ENCODE results near the gene GRM7. TPM values are rescaled to one million over a fixed set of nuclear protein-coding genes. Genes with fewer than 3 reads are reported as not detected.

Gene GRM7
- total RNA-seq, 2 experiments from 2014 or later, result not detected

- BruUV-seq (replicated peaks), result no TSS peak
- ChIA-PET POLR2A (no interaction called here), CTCF (ENCODE audit: unreplicated experiment) (no interaction called here)
- TF ChIP-seq, protein P1, sequence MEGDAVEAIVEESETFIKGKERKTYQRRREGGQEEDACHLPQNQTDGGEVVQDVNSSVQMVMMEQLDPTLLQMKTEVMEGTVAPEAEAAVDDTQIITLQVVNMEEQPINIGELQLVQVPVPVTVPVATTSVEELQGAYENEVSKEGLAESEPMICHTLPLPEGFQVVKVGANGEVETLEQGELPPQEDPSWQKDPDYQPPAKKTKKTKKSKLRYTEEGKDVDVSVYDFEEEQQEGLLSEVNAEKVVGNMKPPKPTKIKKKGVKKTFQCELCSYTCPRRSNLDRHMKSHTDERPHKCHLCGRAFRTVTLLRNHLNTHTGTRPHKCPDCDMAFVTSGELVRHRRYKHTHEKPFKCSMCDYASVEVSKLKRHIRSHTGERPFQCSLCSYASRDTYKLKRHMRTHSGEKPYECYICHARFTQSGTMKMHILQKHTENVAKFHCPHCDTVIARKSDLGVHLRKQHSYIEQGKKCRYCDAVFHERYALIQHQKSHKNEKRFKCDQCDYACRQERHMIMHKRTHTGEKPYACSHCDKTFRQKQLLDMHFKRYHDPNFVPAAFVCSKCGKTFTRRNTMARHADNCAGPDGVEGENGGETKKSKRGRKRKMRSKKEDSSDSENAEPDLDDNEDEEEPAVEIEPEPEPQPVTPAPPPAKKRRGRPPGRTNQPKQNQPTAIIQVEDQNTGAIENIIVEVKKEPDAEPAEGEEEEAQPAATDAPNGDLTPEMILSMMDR (conservative IDR thresholded peaks at IDR 0.05; ENCODE audit: low read length), result no peak
- no peak overlapping the region for H3K4me2 ChIP-seq (ENCODE audit: low read length)
- no peak overlapping the region for H3K27ac ChIP-seq (ENCODE audit: low read depth, low read length, poor library complexity, severe bottlenecking)
- no peaks in the 10 kb centered on the region for H3K9me2 ChIP-seq (ENCODE audit: insufficient read depth, low read length)
- DNase-seq (ENCODE audit: low spot score), result no peak
- intact Hi-C loops (cut with micrococcal nuclease; ENCODE audit: unreplicated experiment), result no loop called here
- no peaks in the 10 kb centered on the region for H3K36me3 ChIP-seq (ENCODE audit: insufficient read depth, low read length)
- no peak overlapping the region for H3K4me3 ChIP-seq (ENCODE audit: low read depth, low read length, poor library complexity, severe bottlenecking)
- no peaks in the 10 kb centered on the region for H3K4me1 ChIP-seq (ENCODE audit: insufficient read depth, low read length, poor library complexity, severe bottlenecking)
- no peaks in the 10 kb centered on the region for H3K79me2 ChIP-seq (ENCODE audit: insufficient read depth, low read depth, low read length)
- no peaks in the 10 kb centered on the region; the same call in 1 of the 2 replicates for H4K20me1 ChIP-seq (ENCODE audit: insufficient read depth, low read length)
- no peak overlapping the region for H2AFZ ChIP-seq (ENCODE audit: low read length)
- H3K9me3 ChIP-seq (ENCODE audit: low read length), result no peaks in the 10 kb centered on the region
Measured at GRCh38 chr3:7610634-7611033, 749.7 kb downstream of the GRM7 start.

DNA sequence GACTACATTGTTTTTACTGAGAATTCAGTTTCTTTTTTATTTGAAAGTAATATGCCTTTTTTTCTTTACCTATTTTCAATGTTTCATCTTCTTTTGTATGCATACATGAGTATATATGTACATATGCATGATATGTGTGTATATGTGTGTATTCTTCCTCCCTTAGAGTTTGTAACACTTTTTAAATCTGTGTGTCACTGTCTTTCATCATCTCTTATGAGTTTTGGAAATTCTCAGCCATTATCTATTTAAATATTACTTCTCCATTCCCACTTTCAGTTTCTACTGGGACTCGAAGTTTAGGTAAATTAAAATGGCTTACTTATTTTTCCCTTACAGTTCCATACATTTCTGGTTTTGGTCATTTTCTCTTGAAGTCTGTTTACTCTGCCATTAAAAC, 754.1 kb downstream of the GRM7 start:
- no TSS peak for BruUV-seq (replicated peaks)
- H3K4me2 ChIP-seq (ENCODE audit: low read length), result no peak overlapping the region
- no peak overlapping the region for H3K4me3 ChIP-seq (ENCODE audit: low read depth, low read length, poor library complexity, severe bottlenecking)
- no peak overlapping the region for H2AFZ ChIP-seq (ENCODE audit: low read length)
- H3K79me2 ChIP-seq (ENCODE audit: insufficient read depth, low read depth, low read length), result no peaks in the 10 kb centered on the region
- intact Hi-C loops (cut with micrococcal nuclease; ENCODE audit: unreplicated experiment), result no loop called here
- H3K9me2 ChIP-seq (ENCODE audit: insufficient read depth, low read length), result no peaks in the 10 kb centered on the region
- TF ChIP-seq EZH2phosphoT487 (IDR thresholded peaks at IDR 0.05; ENCODE audit: borderline replicate concordance, low read depth, low read length), result no peak
- TF ChIP-seq, protein P1 (conservative IDR thresholded peaks at IDR 0.05; ENCODE audit: low read length), result no peak
- no peaks in the 10 kb centered on the region for H3K9me3 ChIP-seq (ENCODE audit: low read length)
- POLR2A ChIA-PET, result no interaction called here
- H4K20me1 ChIP-seq (ENCODE audit: insufficient read depth, low read length), result no peaks in the 10 kb centered on the region
- H3K4me1 ChIP-seq (ENCODE audit: insufficient read depth, low read length, poor library complexity, severe bottlenecking), result no peaks in the 10 kb centered on the region
- no peak for DNase-seq (ENCODE audit: low spot score)
- H3K27ac ChIP-seq (ENCODE audit: low read depth, low read length, poor library complexity, severe bottlenecking), result no peak overlapping the region
- CTCF ChIA-PET (ENCODE audit: unreplicated experiment), result no interaction called here
- H3K36me3 ChIP-seq (ENCODE audit: insufficient read depth, low read length), result no peaks in the 10 kb centered on the region

DNA sequence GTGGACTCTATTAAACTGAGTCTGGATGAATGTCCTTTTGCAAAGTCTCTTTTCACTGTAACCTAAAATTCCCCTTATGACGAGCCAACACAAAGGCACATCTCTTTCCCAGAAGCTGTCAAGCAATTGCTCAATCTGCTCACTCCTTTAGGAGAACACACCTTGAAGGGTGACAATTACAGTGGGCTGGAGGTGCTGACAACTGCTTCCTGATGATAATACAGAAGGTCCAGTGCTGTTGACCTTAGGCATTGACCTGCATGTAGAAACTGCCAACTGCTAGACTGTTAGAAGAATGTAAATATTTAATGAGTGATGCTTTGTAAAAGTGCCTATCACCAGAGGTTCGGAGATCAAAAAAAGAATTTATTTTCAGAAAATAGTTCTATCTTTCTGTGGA, 757.7 kb downstream of the GRM7 start:
- intact Hi-C loops (cut with micrococcal nuclease; ENCODE audit: unreplicated experiment), result no loop called here
- ChIA-PET POLR2A (interaction anchor here (1.1 kb wide), 1 partner anchor 9 kb away, joined by 3 read pairs; no protein-coding TSS in a partner anchor), CTCF (ENCODE audit: unreplicated experiment) (no interaction called here)
- no peak for TF ChIP-seq EZH2phosphoT487 (IDR thresholded peaks at IDR 0.05; ENCODE audit: borderline replicate concordance, low read depth, low read length)
- no peaks in the 10 kb centered on the region for H3K4me1 ChIP-seq (ENCODE audit: insufficient read depth, low read length, poor library complexity, severe bottlenecking)
- DNase-seq (ENCODE audit: low spot score), result no peak
- no peak overlapping the region for H2AFZ ChIP-seq (ENCODE audit: low read length)
- H3K27ac ChIP-seq (ENCODE audit: low read depth, low read length, poor library complexity, severe bottlenecking), result no peak overlapping the region
- no peaks in the 10 kb centered on the region for H3K9me2 ChIP-seq (ENCODE audit: insufficient read depth, low read length)
- no TSS peak for BruUV-seq (replicated peaks)
- H4K20me1 ChIP-seq (ENCODE audit: insufficient read depth, low read length), result no peaks in the 10 kb centered on the region
- H3K4me2 ChIP-seq (ENCODE audit: low read length), result no peak overlapping the region
- H3K9me3 ChIP-seq (ENCODE audit: low read length), result no peaks in the 10 kb centered on the region
- H3K4me3 ChIP-seq (ENCODE audit: low read depth, low read length, poor library complexity, severe bottlenecking), result no peak overlapping the region
- H3K79me2 ChIP-seq (ENCODE audit: insufficient read depth, low read depth, low read length), result no peaks in the 10 kb centered on the region
- H3K36me3 ChIP-seq (ENCODE audit: insufficient read depth, low read length), result no peaks in the 10 kb centered on the region
